ENCODE measurements around the gene ADAMTS7.
"Not testable (repeated sequence)": the region's sequence is repeated elsewhere in the genome, so short reads cannot be mapped to it uniquely, and the experiment has no call there.

The ADAMTS7 gene

DNA sequence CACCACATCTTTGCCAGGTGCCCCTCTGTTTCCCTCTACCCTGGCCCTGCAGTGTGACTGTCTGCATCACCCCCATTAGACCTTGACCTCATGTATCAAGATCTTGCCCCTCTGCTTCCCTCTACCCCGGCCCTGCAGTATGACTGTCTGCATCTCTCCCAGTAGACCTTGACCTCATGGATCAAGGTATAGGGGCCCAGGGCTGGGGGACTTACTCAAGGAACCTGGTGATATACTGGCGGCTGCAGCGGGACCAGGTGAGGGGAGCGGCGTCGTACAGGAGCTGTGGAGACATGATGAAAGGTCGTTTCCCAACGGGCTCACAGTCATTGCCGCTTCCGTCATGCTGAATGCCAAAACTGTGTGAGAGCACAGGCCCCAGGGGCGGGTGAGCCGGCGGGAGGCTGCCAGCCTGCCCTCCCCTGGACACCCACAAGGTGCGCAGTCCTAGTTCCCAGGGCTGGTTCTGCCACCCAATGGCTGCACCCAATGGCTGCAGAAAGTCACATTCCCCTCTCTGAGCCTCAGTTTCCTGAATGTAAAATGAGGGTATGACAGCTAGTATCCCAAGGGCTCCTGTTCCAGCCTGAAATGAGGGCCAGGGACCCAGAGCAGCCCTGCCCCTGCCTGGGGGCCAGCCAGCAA, 23.1 kb downstream of the ADAMTS7 start:
- in situ Hi-C loops (cut with MboI; ENCODE audit: low sequenced_read_pairs), result no loop called here

- in situ Hi-C loops (cut with MboI; ENCODE audit: low sequenced_read_pairs), result not testable (repeated sequence)
Measured at GRCh38 chr15:78782402-78782801, 28.9 kb downstream of the ADAMTS7 start.

- in situ Hi-C loops (cut with MboI; ENCODE audit: low sequenced_read_pairs), result not testable (repeated sequence)
Measured at GRCh38 chr15:78781381-78781780, 29.9 kb downstream of the ADAMTS7 start.

DNA sequence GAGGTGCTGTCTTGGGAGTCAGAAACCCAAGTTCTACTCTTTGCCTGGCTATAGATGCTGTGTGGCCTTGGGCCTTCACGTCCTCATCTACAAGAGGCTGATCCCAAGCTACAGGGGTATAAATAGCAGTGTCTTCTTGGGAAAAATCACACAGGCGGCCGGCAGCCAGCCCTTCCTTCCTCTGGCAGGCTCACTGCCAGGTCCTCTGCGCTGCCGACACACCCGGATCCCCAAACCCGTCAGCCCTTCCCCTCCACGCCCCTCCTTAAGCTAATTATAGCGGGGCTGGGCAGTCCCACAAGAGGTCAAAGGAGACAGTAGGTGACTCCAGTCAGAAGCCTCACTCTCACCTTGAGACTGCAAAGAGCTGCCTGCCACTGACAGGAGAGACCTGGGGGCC, 31.3 kb downstream of the ADAMTS7 start:
- in situ Hi-C loops (cut with MboI; ENCODE audit: low sequenced_read_pairs), result not testable (repeated sequence)

GRCh38 chr15:78779176-78779785, 32.0 kb downstream of the ADAMTS7 start:
- in situ Hi-C loops (cut with MboI; ENCODE audit: low sequenced_read_pairs), result not testable (repeated sequence)

- in situ Hi-C loops (cut with MboI; ENCODE audit: low sequenced_read_pairs), result no loop called here
Measured at GRCh38 chr15:78778422-78778821, 32.8 kb downstream of the ADAMTS7 start.

- in situ Hi-C loops (cut with MboI; ENCODE audit: low sequenced_read_pairs), result not testable (repeated sequence)
Measured at GRCh38 chr15:78777953-78778345, 33.3 kb downstream of the ADAMTS7 start.

DNA sequence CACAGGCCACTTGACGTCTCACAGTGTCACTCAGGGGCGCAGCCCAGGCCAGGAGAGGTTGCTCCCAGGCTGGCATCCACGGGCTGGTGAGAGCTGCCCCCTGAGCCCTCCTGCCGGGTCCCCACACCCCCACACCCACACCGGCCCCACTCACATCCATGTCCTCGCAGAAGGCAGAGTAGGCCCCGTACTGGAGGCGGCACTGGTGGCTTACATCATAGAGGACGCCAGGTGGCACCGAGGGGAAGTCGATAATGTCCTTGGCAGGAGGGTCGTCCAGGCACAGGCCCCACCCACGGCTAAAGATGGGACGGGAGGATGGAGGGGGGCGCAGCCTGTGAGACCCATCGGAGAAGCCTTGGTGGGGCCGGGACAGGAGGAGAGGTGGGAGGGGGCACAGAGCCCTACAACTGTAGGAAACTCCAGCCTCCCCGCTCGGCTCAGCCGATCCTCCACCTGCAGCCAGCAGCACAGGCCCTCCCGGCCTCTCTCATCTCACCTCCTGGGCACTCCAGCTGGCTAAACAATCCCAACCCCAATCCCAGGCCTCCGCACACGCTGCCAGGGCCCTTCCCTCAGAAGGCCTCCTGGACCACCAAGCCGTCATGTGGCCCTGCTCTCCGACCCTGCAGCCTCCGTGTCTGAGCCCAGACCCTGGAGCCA, 33.8 kb downstream of the ADAMTS7 start:
- in situ Hi-C loops (cut with MboI; ENCODE audit: low sequenced_read_pairs), result not testable (repeated sequence)

GRCh38 chr15:78776046-78776925, 35.0 kb downstream of the ADAMTS7 start:
- in situ Hi-C loops (cut with MboI; ENCODE audit: low sequenced_read_pairs), result not testable (repeated sequence)

DNA sequence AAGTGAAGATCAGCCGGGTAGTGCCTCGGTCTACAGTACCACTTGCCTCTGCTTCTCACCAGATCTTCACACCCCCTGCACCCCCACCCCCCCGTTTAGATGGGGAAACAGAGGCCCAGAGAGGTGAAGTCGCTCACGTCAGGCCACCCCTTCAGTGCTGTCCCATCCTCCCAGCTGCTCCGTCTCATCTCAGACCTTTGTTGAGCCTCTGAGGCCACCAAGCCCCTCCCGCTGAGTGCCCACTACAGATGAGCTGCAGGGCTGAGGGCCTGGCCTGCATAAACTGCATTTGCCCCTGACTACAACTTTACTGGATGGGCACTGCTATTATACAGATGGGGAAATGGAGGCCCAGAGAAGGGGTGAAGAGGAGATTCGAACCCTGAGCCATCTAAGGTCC, 35.8 kb downstream of the ADAMTS7 start:
- in situ Hi-C loops (cut with MboI; ENCODE audit: low sequenced_read_pairs), result no loop called here

DNA sequence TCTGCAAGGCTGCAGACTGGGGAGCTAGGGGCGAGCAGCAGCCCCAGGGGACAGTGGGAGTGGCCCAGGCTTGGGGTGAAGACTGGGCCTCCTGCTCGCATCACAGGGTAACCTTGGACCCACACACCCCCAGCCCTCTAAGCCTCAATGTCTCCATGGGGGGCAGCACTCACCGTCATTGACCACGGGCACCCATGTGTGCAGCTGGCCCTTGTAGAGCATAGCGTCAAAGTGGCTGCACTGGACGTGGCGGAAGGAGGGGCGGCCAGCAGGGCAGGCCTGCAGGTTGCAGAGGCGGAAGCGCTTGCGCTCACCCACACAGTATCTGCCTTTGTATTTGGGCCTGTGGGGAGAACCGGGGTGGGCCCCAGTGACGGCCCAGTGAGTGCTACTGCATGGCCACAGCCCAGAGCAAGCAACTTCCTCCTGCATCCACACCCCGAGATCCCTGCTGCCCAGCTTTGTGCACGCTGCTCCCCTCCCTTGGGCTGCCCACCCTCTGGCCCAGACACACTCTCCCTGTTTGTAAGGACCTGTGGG, 36.7 kb downstream of the ADAMTS7 start:
- in situ Hi-C loops (cut with MboI; ENCODE audit: low sequenced_read_pairs), result not testable (repeated sequence)

DNA sequence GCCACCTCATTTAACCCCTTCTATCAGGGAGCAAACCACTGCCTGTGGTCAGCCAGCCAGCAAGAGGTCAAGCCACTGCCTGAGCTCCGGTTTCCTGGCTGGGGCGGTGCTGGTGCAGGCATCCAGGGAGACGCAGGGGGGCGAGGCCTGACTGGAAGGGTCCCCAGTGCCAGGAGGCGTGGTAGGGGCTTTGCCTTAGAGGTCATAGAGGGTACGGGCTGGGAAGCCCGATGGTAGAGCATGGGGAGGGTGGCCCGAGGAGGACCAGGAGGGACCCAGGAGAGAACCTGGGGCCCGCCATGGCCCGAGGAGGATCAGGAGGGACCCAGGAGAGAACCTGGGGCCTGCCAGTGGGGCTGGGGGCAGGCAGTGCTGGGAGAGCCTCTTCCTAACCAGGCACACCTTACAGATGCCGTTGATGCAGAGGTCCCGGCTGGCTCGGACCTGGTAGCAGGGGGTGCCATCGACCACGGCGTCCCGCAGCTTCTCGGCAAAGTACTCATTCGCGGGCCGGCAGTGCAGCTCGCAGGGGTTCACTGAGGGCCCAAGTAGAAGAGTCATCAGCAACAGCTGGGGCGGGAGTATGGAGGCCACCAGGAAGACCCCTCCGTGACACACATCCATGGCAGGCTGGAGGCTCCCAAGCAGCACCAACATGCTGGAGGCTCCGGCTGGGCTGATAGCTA, 37.4 kb downstream of the ADAMTS7 start:
- in situ Hi-C loops (cut with MboI; ENCODE audit: low sequenced_read_pairs), result not testable (repeated sequence)

DNA sequence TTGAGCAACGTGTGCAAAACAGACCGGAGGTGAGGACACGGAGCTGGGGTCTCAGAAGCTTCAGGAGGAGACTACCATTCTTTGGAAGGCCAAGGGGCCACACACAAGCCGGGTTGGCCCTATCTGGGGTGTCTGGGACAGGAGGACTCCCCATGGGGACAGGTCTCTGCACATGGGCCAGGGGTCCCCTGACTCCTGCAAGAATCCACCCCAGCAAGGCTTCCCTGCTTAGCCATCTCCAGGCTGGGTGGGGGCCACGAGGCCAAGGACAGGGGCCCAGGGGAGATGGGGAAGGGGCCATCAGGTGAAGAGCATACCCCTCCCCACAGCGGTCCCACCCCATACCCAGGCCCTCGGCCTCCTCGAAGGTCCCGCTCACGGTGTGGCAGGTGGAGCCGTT, 38.5 kb downstream of the ADAMTS7 start:
- in situ Hi-C loops (cut with MboI; ENCODE audit: low sequenced_read_pairs), result no loop called here

GRCh38 chr15:78771436-78772000, 39.7 kb downstream of the ADAMTS7 start:
- in situ Hi-C loops (cut with MboI; ENCODE audit: low sequenced_read_pairs), result not testable (repeated sequence)

DNA sequence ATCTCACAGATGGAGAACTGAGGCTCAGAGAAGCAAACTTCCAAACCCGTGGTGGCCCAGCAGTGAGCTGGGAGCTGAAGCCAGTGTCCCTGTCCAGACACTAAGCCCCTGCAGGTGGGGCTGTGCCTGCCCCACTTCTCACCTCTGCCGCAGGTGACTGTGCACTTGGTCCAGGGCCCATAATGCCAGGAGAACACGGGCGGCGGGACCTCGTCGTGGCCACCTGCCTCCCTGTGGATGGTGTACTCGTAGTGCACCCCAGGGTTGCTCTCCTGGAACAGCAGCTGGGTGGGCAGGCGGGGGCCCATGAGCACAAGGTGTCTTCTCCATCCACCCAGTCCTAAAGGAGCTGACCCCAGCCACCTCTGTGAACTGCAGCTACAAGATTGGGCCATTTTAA, 40.2 kb downstream of the ADAMTS7 start:
- in situ Hi-C loops (cut with MboI; ENCODE audit: low sequenced_read_pairs), result not testable (repeated sequence)

DNA sequence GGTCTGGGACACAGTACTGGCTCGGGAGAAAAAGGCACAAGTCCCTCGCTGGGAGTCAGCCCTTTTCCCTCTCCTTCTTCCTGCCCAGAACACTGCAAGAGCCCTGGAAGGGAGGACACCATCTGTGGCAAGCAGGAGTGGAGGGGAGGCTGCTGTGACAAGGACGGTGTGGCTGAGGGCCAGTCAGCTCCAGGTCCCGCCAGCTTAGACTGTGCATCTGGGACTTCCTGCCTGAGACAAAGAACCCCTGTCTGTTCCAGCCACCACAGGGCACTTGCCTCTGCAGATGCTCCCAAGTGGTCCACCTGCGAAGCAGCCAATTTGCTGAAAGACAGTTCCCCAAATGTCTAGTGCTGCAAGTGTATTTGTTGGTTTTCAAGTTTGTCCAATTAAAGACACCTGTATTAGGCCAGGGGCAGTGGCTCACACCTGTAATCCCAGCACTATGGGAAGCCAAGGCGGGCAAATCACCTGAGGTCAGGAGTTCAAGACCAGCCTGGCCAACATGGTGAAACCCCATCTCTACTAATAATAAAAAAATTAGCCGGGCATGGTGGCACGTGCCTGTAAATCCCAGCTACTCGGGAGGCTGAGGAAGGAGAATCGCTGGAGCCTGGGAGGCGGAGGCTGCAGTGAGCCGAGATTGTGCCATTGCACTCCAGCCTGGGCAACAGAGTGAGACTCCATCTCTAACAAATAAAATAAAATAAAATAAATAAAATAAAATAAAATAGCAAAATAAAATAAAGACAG, 41.6 kb downstream of the ADAMTS7 start:
- in situ Hi-C loops (cut with MboI; ENCODE audit: low sequenced_read_pairs), result not testable (repeated sequence)

DNA sequence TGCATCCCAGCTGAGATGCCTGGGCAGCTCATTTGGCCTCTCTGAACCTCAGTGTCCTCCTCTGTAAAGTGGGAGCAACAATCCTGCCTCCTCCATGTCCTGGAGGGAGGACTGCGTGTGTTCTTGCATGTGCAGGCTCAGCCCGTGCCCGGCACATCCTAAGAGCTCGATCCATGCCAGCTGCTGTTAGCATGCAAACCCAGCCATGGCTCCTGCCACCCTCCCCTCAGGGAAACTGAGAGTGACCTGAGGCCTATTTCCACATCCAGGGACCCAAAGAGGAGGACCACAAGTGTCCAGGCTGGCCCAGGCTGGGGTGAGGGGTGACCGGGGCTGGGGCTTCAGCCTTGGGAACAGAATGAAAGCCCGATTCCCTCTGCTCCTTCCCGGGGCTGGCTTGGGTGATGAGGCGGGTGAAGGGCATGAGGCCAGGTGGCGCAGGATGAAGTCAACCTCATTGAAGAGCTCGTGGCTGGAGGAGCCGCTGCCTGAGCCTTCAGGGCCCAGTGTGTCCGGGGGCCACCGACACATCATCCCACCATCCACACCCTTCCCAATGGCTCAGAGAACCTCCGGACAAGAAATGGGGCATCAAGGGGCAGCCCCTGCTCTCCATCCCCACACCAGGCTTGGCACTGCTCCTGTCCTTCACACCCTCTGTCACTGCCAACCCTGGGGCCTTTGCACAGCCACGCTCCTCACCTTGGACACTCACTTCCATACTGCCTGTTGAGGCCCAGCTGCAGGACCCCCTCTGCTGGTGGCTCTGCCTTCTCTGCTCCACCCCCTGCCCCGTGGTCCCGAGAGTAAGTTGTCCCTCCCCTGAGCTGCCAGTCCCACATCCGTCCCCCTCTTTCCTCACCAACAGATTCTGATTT, 42.5 kb downstream of the ADAMTS7 start:
- in situ Hi-C loops (cut with MboI; ENCODE audit: low sequenced_read_pairs), result no loop called here

DNA sequence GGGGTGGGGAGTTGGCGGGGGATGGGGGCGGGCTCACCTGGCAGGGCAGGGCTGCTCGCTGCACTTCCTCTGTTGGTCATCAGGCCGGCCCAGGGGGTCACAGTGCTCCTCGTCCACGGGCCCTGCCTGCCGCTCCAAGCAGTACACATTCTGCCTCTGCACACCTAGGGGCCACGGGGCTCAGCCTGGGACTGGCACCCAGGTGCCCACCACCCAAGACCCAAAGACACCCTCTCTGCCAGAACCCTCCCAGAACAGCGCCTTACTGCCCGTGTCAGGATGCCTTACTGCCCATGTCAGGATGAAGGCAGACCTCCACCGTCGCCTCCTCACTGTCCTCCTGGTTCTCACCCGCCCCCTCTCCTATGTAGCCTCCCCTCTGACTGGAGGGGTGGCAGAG, 43.2 kb downstream of the ADAMTS7 start:
- in situ Hi-C loops (cut with MboI; ENCODE audit: low sequenced_read_pairs), result no loop called here
